Fibroblast of lung (primary cell): ENCODE results near the gene MBOAT2. TPM values are rescaled to one million over a fixed set of nuclear protein-coding genes. Genes with fewer than 3 reads are reported as not detected.
A peak's percentile ranks its signal among the peaks of the same experiment; 100 is the strongest.

Experiments
- DNase-seq, 2 donors: peaks; one replicate each; pipeline versions ENCODE4 v3.0.0 to v3.0.0-alpha.2; 2010; ENCODE audit warnings: low read depth in 2 of 2
- H2AFZ ChIP-seq: 2 replicates; pipeline ENCODE4 v1.5.1; 2012; ENCODE audit warnings: low read length, control low read depth, inconsistent platforms
- H3K27ac ChIP-seq: 2 replicates; pipeline ENCODE4 v1.5.1; 2011; ENCODE audit warnings: low read length, control low read depth; ENCODE audit not compliant: insufficient read depth
- H3K27me3 ChIP-seq: 2 replicates; pipeline ENCODE4 v1.5.1; 2011; ENCODE audit warnings: mild to moderate bottlenecking, low read length; ENCODE audit not compliant: control insufficient read depth, insufficient read depth
- H3K36me3 ChIP-seq: 2 replicates; pipeline ENCODE4 v1.5.1; 2011; ENCODE audit warnings: low read length; ENCODE audit not compliant: control insufficient read depth, insufficient read depth
- H3K4me1 ChIP-seq: 2 replicates; pipeline ENCODE4 v1.5.1; 2011; ENCODE audit warnings: low read length; ENCODE audit not compliant: control insufficient read depth, insufficient read depth; ENCODE audit errors: extremely low read depth
- H3K4me2 ChIP-seq: 2 replicates; pipeline ENCODE4 v1.5.1; 2011; ENCODE audit warnings: low read length, control low read depth; ENCODE audit not compliant: insufficient read depth; ENCODE audit errors: extremely low read depth
- H3K4me3 ChIP-seq, 4 experiments: fragments of 200-600 bp in 1 of 4; sonication (generic) in 1 of 4; replicated peaks in 1 of 4; 2 replicates each; pipeline ENCODE4 v1.5.1; 2011 to 2016; ENCODE audit warnings: low read length in 4 of 4, low read depth in 3 of 4, mild to moderate bottlenecking in 3 of 4, control low read depth in 2 of 4, inconsistent platforms in 1 of 4, mixed read lengths in 1 of 4; ENCODE audit not compliant: insufficient read depth in 1 of 4; ENCODE audit errors: control extremely low read depth in 1 of 4
- H3K79me2 ChIP-seq: 2 replicates; pipeline ENCODE4 v1.5.1; 2012; ENCODE audit warnings: mild to moderate bottlenecking, low read length, inconsistent platforms; ENCODE audit not compliant: control insufficient read depth, insufficient read depth
- H3K9ac ChIP-seq: 2 replicates; pipeline ENCODE4 v1.5.1; 2011; ENCODE audit warnings: mild to moderate bottlenecking, low read length, control low read depth; ENCODE audit not compliant: insufficient read depth
- H3K9me3 ChIP-seq: 2 replicates; pipeline ENCODE4 v1.5.1; 2012; ENCODE audit warnings: low read depth, low read length; ENCODE audit not compliant: control insufficient read depth, insufficient read depth
- H4K20me1 ChIP-seq: 2 replicates; pipeline ENCODE4 v1.5.1; 2011; ENCODE audit warnings: low read length; ENCODE audit not compliant: control insufficient read depth, insufficient read depth; ENCODE audit errors: extremely low read depth
- EZH2 ChIP-seq: IDR thresholded peaks from 2 replicates; pipeline ENCODE4 v1.5.1; 2012; ENCODE audit warnings: low read length, control low read depth, mild to moderate bottlenecking; ENCODE audit errors: missing control alignments
- polyA plus RNA-seq, 2 donors: library from polyadenylated mRNA; depleted of rRNA in 1 of 2; stranded (reverse) in 1 of 2; unstranded in 1 of 2; fragments of >200 nt; gene quantifications; 2 replicates each; pipeline ENCODE4 v1.2.1, GENCODE V29; 2011 to 2012; ENCODE audit warnings: missing spikeins in 1 of 2
- total RNA-seq: library from RNA; depleted of rRNA; stranded (reverse); fragments of >200 nt; gene quantifications from 2 replicates; pipeline ENCODE4 v1.2.1, GENCODE V29; 2014
- TF ChIP-seq, protein P1 (sequence below), 2 donors: IDR thresholded peaks in 1 of 2; conservative IDR thresholded peaks in 1 of 2; 1 replicate in 1 of 2; 2 replicates in 1 of 2; pipeline ENCODE4 v1.5.1; 2011 to 2012; ENCODE audit warnings: low read length in 2 of 2, control low read depth in 1 of 2, inconsistent platforms in 1 of 2, low read depth in 1 of 2, mild to moderate bottlenecking in 1 of 2

The MBOAT2 gene
- total and polyA plus RNA-seq, 2 donors (not counting 1 experiment from before 2014, with no cell fraction given) = 46.4 to 68.3 TPM

DNA sequence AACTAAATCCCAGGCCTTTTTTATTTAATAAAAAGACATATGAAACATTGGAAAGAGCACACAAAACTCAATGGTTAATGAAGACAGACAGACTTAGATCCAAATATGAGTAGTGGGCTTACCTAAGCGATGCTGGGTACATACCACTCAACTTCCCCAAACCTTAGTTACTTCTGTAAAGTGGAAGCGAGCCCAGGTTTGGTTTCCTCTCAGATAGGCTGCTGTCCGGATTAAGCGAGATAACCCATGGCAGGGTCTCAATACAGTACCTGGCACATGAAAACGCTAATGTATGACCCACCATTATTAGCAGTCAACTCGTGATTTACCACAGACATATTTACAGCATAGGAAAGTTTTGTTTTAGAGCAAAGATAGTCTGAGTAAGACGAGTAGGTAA, 21.6 kb downstream of the MBOAT2 start:
- no peaks in the 10 kb centered on the region for H3K27me3 ChIP-seq
- no peak overlapping the region for H3K4me2 ChIP-seq
- H3K9ac ChIP-seq = no peak overlapping the region
- H3K36me3 ChIP-seq = no peaks in the 10 kb centered on the region
- no peaks in the 10 kb centered on the region for H4K20me1 ChIP-seq
- peaks cover 6% of the 10 kb centered on the region for H3K4me1 ChIP-seq
- H3K79me2 ChIP-seq = peaks cover 66% of the 10 kb centered on the region
- no peak overlapping the region for H3K4me3 ChIP-seq
- H3K9me3 ChIP-seq = no peaks in the 10 kb centered on the region
- no peak overlapping the region for H3K27ac ChIP-seq
- H2AFZ ChIP-seq = no peak overlapping the region
- no peak for DNase-seq
- TF ChIP-seq, protein P1, sequence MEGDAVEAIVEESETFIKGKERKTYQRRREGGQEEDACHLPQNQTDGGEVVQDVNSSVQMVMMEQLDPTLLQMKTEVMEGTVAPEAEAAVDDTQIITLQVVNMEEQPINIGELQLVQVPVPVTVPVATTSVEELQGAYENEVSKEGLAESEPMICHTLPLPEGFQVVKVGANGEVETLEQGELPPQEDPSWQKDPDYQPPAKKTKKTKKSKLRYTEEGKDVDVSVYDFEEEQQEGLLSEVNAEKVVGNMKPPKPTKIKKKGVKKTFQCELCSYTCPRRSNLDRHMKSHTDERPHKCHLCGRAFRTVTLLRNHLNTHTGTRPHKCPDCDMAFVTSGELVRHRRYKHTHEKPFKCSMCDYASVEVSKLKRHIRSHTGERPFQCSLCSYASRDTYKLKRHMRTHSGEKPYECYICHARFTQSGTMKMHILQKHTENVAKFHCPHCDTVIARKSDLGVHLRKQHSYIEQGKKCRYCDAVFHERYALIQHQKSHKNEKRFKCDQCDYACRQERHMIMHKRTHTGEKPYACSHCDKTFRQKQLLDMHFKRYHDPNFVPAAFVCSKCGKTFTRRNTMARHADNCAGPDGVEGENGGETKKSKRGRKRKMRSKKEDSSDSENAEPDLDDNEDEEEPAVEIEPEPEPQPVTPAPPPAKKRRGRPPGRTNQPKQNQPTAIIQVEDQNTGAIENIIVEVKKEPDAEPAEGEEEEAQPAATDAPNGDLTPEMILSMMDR (conservative IDR thresholded peaks at IDR 0.05 in 1 of 2, IDR thresholded peaks at IDR 0.05 in 1 of 2; ENCODE audit: low read depth in 1 of 2, low read length in 2 of 2) = no peak
- no peak for TF ChIP-seq EZH2

DNA sequence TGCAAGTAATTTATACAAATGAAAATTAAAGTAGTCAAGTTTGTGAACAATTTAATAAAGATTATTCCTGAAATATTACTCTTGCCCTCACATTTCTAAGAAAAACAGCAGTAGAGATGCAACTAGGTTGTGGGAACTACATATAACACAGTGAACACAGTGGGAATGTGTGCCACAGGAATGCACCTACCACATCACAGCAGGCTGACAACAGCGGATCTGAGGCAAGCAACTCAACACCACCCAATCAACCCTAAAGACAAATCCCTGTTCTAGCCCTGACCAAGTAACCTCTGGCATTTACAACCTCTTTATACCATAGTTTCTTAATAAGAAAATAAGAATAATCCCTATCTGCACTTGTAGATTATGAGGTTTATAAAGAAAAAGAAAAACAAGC, 23.4 kb downstream of the MBOAT2 start:
- H4K20me1 ChIP-seq = no peaks in the 10 kb centered on the region
- DNase-seq = peak in 1 of 2 donors; percentile 85
- peaks cover 69% of the 10 kb centered on the region for H3K79me2 ChIP-seq
- no peak overlapping the region for H3K27ac ChIP-seq
- H3K4me1 ChIP-seq = peaks cover 2% of the 10 kb centered on the region
- no peaks in the 10 kb centered on the region for H3K9me3 ChIP-seq
- no peaks in the 10 kb centered on the region for H3K36me3 ChIP-seq
- no peak for TF ChIP-seq EZH2
- TF ChIP-seq, protein P1 (conservative IDR thresholded peaks at IDR 0.05 in 1 of 2, IDR thresholded peaks at IDR 0.05 in 1 of 2; ENCODE audit: low read depth in 1 of 2, low read length in 2 of 2) = no peak
- no peak overlapping the region for H2AFZ ChIP-seq
- H3K27me3 ChIP-seq = no peaks in the 10 kb centered on the region
- H3K4me3 ChIP-seq = no peak overlapping the region
- no peak overlapping the region for H3K4me2 ChIP-seq
- no peak overlapping the region for H3K9ac ChIP-seq

DNA sequence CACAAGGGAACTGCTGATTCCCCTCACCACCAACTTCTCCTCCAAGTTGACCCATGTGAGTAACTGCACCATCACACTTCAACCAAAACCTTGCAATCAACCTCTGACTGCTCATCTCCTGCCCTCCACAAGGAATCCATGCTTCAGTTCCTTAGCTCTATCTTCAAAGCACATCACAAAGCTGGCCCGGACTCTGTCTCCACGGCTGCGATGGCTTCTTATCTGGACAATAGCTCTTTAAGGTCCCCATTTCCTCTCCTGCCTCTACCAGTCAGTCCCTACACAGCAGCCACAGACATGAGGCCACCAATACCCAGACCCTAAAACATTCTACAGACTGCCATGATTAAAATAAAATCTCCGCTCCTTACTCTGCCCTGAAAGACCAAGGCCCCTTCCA, 25.7 kb downstream of the MBOAT2 start:
- no peak for TF ChIP-seq EZH2
- TF ChIP-seq, protein P1 (conservative IDR thresholded peaks at IDR 0.05 in 1 of 2, IDR thresholded peaks at IDR 0.05 in 1 of 2; ENCODE audit: low read depth in 1 of 2, low read length in 2 of 2) = no peak
- no peaks in the 10 kb centered on the region for H3K4me1 ChIP-seq
- H3K27me3 ChIP-seq = no peaks in the 10 kb centered on the region
- no peak overlapping the region for H3K9ac ChIP-seq
- no peak overlapping the region for H2AFZ ChIP-seq
- no peaks in the 10 kb centered on the region for H4K20me1 ChIP-seq
- H3K9me3 ChIP-seq = no peaks in the 10 kb centered on the region
- no peak overlapping the region for H3K4me3 ChIP-seq
- H3K4me2 ChIP-seq = no peak overlapping the region
- H3K36me3 ChIP-seq = no peaks in the 10 kb centered on the region
- peaks cover 72% of the 10 kb centered on the region for H3K79me2 ChIP-seq
- no peak for DNase-seq
- no peak overlapping the region for H3K27ac ChIP-seq
